Stimulated activated CD8-positive, alpha-beta memory T cell treated with anti-CD3 and anti-CD28 coated beads, Interleukin-12 subunit alpha, Interleukin-12 subunit beta, amount 100 ng/mL, for 24 hours (primary cell): ENCODE data around the gene B3GAT1.
"Not testable (repeated sequence)": the region's sequence is repeated elsewhere in the genome, so short reads cannot be mapped to it uniquely, and the experiment has no call there.

Source experiments
- DNase-seq: peaks from one replicate; pipeline ENCODE4 v3.0.0-alpha.2; 2020; ENCODE audit errors: extremely low read depth

Gene B3GAT1

GRCh38 chr11:134412203-134413042 lies at the start of gene B3GAT1:
B3GAT1 (minus strand) TSS chr11:134412242; CDS start chr11:134387659, 24,583 bp downstream.
- DNase-seq = no peak

- DNase-seq = no peak
These were observed 49.6 kb upstream of the B3GAT1 start for GRCh38 chr11:134461621-134462020.

GRCh38 chr11:134460881-134461280 lies 48.8 kb upstream of the B3GAT1 start:
- DNase-seq = no peak

- DNase-seq = no peak
These were observed 48.1 kb upstream of the B3GAT1 start for GRCh38 chr11:134460062-134460561.

GRCh38 chr11:134459246-134460061 lies 47.4 kb upstream of the B3GAT1 start:
- DNase-seq = no peak

- DNase-seq = not testable (repeated sequence)
These were observed 45.5 kb upstream of the B3GAT1 start for GRCh38 chr11:134457411-134458007.

- DNase-seq = no peak
These were observed 43.5 kb upstream of the B3GAT1 start for GRCh38 chr11:134455516-134455915.

- DNase-seq = no peak
These were observed 42.2 kb upstream of the B3GAT1 start for GRCh38 chr11:134454146-134454690.

- DNase-seq = no peak
These were observed 41.4 kb upstream of the B3GAT1 start for GRCh38 chr11:134453441-134453840.

- no peak for DNase-seq
These were observed 40.8 kb upstream of the B3GAT1 start for GRCh38 chr11:134452838-134453155.

GRCh38 chr11:134452026-134452837 lies 40.2 kb upstream of the B3GAT1 start:
- no peak for DNase-seq

GRCh38 chr11:134450186-134450585 lies 38.1 kb upstream of the B3GAT1 start:
- no peak for DNase-seq

- DNase-seq = no peak
These were observed 37.7 kb upstream of the B3GAT1 start for GRCh38 chr11:134449713-134450112.

GRCh38 chr11:134449051-134449450 lies 37.0 kb upstream of the B3GAT1 start:
- DNase-seq = no peak

- DNase-seq = no peak
These were observed 35.7 kb upstream of the B3GAT1 start for GRCh38 chr11:134447696-134448095.

GRCh38 chr11:134445601-134446325 lies 33.7 kb upstream of the B3GAT1 start:
- no peak for DNase-seq

GRCh38 chr11:134444160-134445108 lies 32.4 kb upstream of the B3GAT1 start:
- DNase-seq = not testable (repeated sequence)

- DNase-seq = no peak
These were observed 31.2 kb upstream of the B3GAT1 start for GRCh38 chr11:134443246-134443645.

- DNase-seq = no peak
These were observed 30.2 kb upstream of the B3GAT1 start for GRCh38 chr11:134442246-134442645.
